Suprapubic skin (tissue), 4 donors: ENCODE measurements around the gene MMP28. TPM values are rescaled to one million over a fixed set of nuclear protein-coding genes. Genes with fewer than 3 reads are reported as not detected.

Source experiments
- DNase-seq, 2 donors: peaks; one replicate each; pipeline ENCODE4 v3.0.0-alpha.2; 2019; ENCODE audit warnings: low spot score in 2 of 2
- H3K27ac ChIP-seq: fragments of 200-600 bp; sonication (generic); one replicate; pipeline ENCODE4 v1.5.1; 2019
- H3K27me3 ChIP-seq: fragments of 200-600 bp; sonication (generic); one replicate; pipeline ENCODE4 v1.5.1; 2019
- H3K36me3 ChIP-seq: fragments of 200-600 bp; sonication (generic); one replicate; pipeline ENCODE4 v1.5.1; 2019
- H3K4me1 ChIP-seq: fragments of 200-600 bp; sonication (generic); one replicate; pipeline ENCODE4 v1.5.1; 2019
- H3K4me3 ChIP-seq: fragments of 200-600 bp; sonication (generic); one replicate; pipeline ENCODE4 v1.5.1; 2019; ENCODE audit warnings: mild to moderate bottlenecking
- H3K9me3 ChIP-seq: fragments of 200-600 bp; sonication (generic); one replicate; pipeline ENCODE4 v1.5.1; 2019
- EP300 ChIP-seq: sonication (generic); formaldehyde crosslinking; IDR thresholded peaks from one replicate; pipeline ENCODE4 v1.6.1; 2017; ENCODE audit warnings: antibody characterized with exemption
- POLR2A ChIP-seq, 2 donors: fragments of 450-650 bp; IDR thresholded peaks; one replicate each; pipeline ENCODE4 v1.6.1; 2017; ENCODE audit warnings: antibody characterized with exemption in 2 of 2, mild to moderate bottlenecking in 2 of 2, moderate library complexity in 2 of 2
- POLR2AphosphoS5 ChIP-seq, 3 donors: sonication (generic); formaldehyde crosslinking; IDR thresholded peaks; one replicate each; pipeline ENCODE4 v1.6.1; 2017; ENCODE audit warnings: antibody characterized with exemption in 3 of 3
- WGBS: methylation state at CpG from one replicate; pipeline ENCODE4 v1.1.5; 2018; 5-methylcytosine and 5-hydroxymethylcytosine counted together
- total RNA-seq, 4 donors: library from RNA; depleted of rRNA; stranded (reverse); fragments of >200 nt; gene quantifications; one replicate each; pipeline ENCODE4 v1.1.0, GENCODE V29; 2016
- TF ChIP-seq, protein P1 (sequence below), 2 donors: fragments of 200-600 bp in 1 of 2; fragments of 450-650 bp in 1 of 2; sonication (generic) in 1 of 2; IDR thresholded peaks; one replicate each; pipeline ENCODE4 v1.5.1; 2016 to 2019; ENCODE audit warnings: antibody characterized with exemption in 2 of 2, mild to moderate bottlenecking in 1 of 2, moderate library complexity in 1 of 2

The MMP28 gene
- total RNA-seq, 4 donors from 2014 or later = 76.4 to 109 (median 91.0) TPM

- H3K27ac ChIP-seq = no peak overlapping the region
- peaks cover 10% of the 10 kb centered on the region for H3K4me1 ChIP-seq
- no peak overlapping the region for H3K4me3 ChIP-seq
- WGBS = 90% methylated on average over 7 of the region's 7 CpGs
- peak; percentile 18 to 55 for DNase-seq
- peaks cover 45% of the 10 kb centered on the region for H3K27me3 ChIP-seq
- no peaks in the 10 kb centered on the region for H3K36me3 ChIP-seq
- no peaks in the 10 kb centered on the region for H3K9me3 ChIP-seq
- TF ChIP-seq EP300 (no peak), POLR2A (IDR thresholded peaks at IDR 0.05) (no peak), POLR2AphosphoS5 (IDR thresholded peaks at IDR 0.05) (no peak)
- TF ChIP-seq, protein P1, sequence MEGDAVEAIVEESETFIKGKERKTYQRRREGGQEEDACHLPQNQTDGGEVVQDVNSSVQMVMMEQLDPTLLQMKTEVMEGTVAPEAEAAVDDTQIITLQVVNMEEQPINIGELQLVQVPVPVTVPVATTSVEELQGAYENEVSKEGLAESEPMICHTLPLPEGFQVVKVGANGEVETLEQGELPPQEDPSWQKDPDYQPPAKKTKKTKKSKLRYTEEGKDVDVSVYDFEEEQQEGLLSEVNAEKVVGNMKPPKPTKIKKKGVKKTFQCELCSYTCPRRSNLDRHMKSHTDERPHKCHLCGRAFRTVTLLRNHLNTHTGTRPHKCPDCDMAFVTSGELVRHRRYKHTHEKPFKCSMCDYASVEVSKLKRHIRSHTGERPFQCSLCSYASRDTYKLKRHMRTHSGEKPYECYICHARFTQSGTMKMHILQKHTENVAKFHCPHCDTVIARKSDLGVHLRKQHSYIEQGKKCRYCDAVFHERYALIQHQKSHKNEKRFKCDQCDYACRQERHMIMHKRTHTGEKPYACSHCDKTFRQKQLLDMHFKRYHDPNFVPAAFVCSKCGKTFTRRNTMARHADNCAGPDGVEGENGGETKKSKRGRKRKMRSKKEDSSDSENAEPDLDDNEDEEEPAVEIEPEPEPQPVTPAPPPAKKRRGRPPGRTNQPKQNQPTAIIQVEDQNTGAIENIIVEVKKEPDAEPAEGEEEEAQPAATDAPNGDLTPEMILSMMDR (IDR thresholded peaks at IDR 0.05) = no peak
Measured at GRCh38 chr17:35740216-35740615, 55.2 kb downstream of the MMP28 start.

GRCh38 chr17:35738519-35739133, 56.8 kb downstream of the MMP28 start:
- Histone ChIP-seq H3K27ac (no peak overlapping the region), H3K36me3 (no peaks in the 10 kb centered on the region), H3K4me1 (peaks cover 10% of the 10 kb centered on the region), H3K27me3 (peaks cover 40% of the 10 kb centered on the region), H3K4me3 (no peak overlapping the region), H3K9me3 (no peaks in the 10 kb centered on the region)
- TF ChIP-seq EP300 = no peak
- TF ChIP-seq POLR2AphosphoS5 (IDR thresholded peaks at IDR 0.05) = no peak
- 85% methylated on average over 5 of the region's 5 CpGs for WGBS
- peak; percentile 18 to 52 for DNase-seq

GRCh38 chr17:35736236-35736635, 59.2 kb downstream of the MMP28 start:
- DNase-seq = peak in 1 of 2 donors; percentile 26
- Histone ChIP-seq H3K4me3 (no peak overlapping the region), H3K4me1 (peaks cover 12% of the 10 kb centered on the region), H3K36me3 (no peaks in the 10 kb centered on the region), H3K27me3 (peaks cover 16% of the 10 kb centered on the region), H3K27ac (no peak overlapping the region), H3K9me3 (no peaks in the 10 kb centered on the region)
- WGBS = 91% methylated on average over 5 of the region's 5 CpGs
- TF ChIP-seq EP300 (no peak), POLR2A (IDR thresholded peaks at IDR 0.05) (no peak), POLR2AphosphoS5 (IDR thresholded peaks at IDR 0.05) (no peak)
- TF ChIP-seq, protein P1 (IDR thresholded peaks at IDR 0.05) = no peak

- WGBS = 85% methylated on average over 16 of the region's 29 CpGs
- H3K27ac ChIP-seq = no peak overlapping the region
Measured at GRCh38 chr17:35735036-35735805, 60.2 kb downstream of the MMP28 start.

DNA sequence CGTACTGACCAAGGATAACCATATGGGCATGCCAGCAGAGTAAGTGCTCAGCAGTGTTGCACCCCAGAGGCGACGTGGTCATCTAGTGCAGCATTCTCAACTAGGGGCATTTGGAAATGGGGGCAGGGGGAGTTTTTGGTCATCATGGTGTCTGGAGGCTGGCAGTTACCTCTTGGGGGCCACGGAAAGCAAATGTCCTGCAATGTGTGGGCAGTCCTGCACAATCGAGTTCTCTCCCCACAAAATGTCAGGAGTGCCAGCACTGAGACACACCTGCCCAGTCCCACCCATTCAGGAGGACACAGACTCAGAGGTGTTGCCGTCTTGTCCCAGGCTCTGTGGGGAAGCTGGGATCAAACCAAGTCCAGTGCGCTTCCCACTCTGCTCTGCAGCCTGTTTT, 61.0 kb downstream of the MMP28 start:
- WGBS = 97% methylated on average over 6 of the region's 7 CpGs
- DNase-seq = peak in 1 of 2 donors; percentile 20
- TF ChIP-seq EP300 (no peak), POLR2AphosphoS5 (IDR thresholded peaks at IDR 0.05) (no peak), POLR2A (IDR thresholded peaks at IDR 0.05) (no peak)
- TF ChIP-seq, protein P1 (IDR thresholded peaks at IDR 0.05) = no peak

More at GRCh38 chr17:35735036-35735805, 60.2 kb downstream of the MMP28 start:
- H3K9me3 ChIP-seq = no peaks in the 10 kb centered on the region
- no peak for DNase-seq
- H3K4me3 ChIP-seq = no peak overlapping the region
- H3K36me3 ChIP-seq = no peaks in the 10 kb centered on the region
- TF ChIP-seq EP300 (no peak), POLR2AphosphoS5 (IDR thresholded peaks at IDR 0.05) (no peak), POLR2A (IDR thresholded peaks at IDR 0.05) (no peak)
- TF ChIP-seq, protein P1 (IDR thresholded peaks at IDR 0.05) = no peak
- peaks cover 6% of the 10 kb centered on the region for H3K27me3 ChIP-seq
- H3K4me1 ChIP-seq = peaks cover 14% of the 10 kb centered on the region

More for the DNA sequence above, 61.0 kb downstream of the MMP28 start:
- Histone ChIP-seq H3K9me3 (no peaks in the 10 kb centered on the region), H3K4me1 (peaks cover 14% of the 10 kb centered on the region), H3K27me3 (no peaks in the 10 kb centered on the region), H3K27ac (no peak overlapping the region), H3K4me3 (no peak overlapping the region), H3K36me3 (no peaks in the 10 kb centered on the region)
